GM19328 (cell line): ENCODE measurements around the gene KRT71.

Experiments
- ATAC-seq: cut with Tn5 transposase; IDR thresholded peaks from one replicate; pipeline ENCODE4 v1.9.1; 2021; ENCODE audit warnings: mild to moderate bottlenecking, moderate library complexity; ENCODE audit not compliant: unreplicated experiment

Gene KRT71

GRCh38 chr12:52575948-52576347 lies 23.0 kb upstream of the KRT71 start:
- no peak for ATAC-seq

DNA sequence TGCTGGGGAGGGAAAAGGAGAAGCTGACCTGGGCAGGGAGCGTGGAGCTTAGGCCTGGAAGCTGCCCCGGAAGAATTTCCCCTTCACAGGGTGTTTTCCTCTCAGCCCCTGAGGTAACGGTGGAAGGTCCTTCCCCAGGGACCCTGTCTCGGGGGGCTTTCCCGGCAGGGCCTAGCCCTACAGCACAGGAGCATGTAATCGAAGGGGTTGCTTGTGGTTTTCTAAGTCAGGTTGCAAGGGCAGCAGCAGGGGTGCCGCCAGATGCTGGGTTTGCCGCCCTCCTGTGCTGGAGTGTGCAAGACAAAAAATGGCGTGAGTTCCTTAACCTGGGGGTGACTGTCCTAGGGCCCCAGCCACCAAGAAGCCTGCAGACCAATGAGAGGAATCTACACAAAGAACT lies 22.3 kb upstream of the KRT71 start:
- no peak for ATAC-seq

- ATAC-seq: no peak
Observed at GRCh38 chr12:52573743-52574142, 20.8 kb upstream of the KRT71 start, which contains the start of gene KRT74. Gene KRT74 (minus strand): TSS chr12:52573843. CDS start chr12:52573777, 66 bp downstream.

DNA sequence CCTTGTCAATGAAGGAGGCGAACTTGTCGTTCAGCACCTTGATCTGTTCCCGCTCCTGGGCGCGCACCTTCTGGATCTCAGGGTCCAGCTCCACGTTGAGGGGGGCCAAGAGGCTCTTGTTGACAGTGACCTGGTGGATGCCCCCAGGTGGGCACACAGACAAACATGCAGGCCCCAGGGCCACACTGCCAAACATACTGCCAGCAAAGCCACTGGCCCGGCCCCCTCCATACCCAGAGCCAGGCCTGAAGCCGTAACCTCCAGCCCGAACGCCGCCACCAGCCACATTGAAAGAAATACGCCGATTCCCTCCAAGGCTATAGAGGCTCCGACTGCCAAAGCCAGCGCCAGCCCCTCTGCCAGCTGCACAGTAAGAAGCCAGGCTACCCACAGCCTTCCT lies 20.4 kb upstream of the KRT71 start:
- no peak for ATAC-seq

DNA sequence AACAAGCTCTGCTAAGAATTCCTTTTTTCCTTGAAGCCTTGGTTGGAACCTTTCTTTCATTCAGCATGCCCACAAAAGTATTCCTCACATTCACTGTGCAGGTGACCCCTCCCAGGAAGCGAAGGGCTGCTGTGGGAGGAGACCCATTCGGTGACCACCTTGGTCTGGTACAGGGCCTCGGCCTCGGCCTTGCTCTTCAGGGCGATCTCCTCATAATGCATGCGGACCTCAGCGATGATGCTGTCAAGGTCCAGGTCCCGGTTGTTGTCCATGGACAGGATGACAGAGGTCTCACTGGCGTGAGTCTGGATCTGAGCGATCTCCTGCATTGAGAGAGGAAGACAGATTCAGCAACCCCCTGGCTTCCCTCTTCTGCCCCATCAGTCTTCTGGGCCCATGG lies 17.6 kb upstream of the KRT71 start:
- ATAC-seq: no peak

- ATAC-seq: no peak
Observed at GRCh38 chr12:52568111-52568510, 15.2 kb upstream of the KRT71 start.

GRCh38 chr12:52566847-52567291 lies 13.9 kb upstream of the KRT71 start:
- no peak for ATAC-seq

DNA sequence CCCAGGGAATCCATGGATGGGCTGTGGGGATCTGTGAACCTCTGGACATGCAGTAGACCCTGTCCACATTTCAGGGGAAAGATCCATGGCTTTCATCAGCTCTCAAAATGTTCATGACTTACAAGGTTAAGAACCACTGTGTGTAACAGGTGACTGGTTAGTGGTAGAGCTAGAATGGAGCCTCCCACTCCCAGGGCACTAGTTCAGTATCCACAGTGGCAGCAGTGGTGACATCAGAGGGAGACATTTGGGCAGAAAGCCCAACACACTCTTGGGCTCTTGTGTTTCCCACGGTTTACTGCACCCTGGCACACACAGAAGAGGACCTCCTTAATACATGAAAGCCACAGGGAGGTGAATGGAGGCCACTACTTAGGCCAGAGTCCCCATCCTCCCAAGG lies 11.6 kb upstream of the KRT71 start:
- no peak for ATAC-seq

DNA sequence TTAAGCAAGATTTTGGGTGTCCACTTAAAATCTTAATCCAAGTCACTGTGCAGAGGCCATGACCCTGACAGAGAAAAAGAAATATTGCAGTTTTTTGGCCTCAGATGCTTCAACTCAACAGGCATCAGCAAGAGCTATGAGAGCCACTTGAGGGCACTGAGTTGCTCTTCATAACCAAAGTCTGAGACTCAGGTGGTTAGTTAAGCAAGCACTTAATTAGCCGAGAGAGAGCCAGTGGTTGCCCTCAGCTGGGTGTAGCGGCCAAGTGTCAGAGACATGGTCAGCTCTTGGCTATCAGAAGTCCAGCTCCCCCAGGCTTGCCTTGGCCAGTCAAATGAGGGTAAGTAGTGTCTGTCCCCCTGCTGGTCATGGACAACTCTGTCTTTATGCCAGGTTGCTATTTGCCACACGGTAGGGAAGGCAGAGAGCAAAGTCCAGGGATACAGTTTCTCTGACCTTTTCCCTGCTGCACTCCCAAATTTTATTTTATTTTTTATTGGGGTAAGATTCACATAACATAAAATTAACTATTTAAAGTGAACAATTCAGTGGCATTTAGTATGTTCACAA lies 9.0 kb upstream of the KRT71 start:
- ATAC-seq: no peak

- no peak for ATAC-seq
Observed at GRCh38 chr12:52559979-52560378, 7.0 kb upstream of the KRT71 start.

DNA sequence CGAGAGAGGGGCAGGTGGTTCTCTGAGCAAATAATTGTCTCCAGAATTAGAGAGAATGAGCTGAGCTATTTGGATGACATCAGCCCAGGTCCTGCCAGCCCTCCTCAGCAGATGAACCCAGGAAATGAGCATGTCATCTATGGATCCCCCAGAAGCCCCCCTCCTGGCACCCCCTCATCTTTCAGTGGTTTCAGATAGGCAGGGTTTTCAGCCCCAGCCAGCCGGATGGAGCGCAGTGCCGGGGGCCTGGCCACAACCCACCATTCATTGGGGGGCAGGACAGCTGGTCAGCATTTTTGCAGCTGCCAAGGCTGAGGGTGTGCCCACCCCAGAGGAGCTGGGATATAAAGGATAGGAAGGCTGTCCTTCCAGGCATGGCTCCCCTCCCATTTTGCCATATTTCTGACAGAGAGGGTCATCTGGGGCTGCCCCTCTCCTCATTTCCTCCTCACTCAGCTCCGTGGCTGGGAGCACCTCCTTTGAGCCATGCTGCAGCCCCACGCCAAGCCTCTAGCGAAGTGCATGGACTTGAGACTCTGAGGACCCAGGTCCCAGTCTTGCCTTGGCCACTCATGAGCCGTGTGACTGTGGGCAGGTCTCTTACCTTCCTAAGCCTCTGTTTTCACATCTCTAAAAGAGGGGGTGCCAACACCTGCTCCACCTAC lies 6.0 kb upstream of the KRT71 start:
- no peak for ATAC-seq

DNA sequence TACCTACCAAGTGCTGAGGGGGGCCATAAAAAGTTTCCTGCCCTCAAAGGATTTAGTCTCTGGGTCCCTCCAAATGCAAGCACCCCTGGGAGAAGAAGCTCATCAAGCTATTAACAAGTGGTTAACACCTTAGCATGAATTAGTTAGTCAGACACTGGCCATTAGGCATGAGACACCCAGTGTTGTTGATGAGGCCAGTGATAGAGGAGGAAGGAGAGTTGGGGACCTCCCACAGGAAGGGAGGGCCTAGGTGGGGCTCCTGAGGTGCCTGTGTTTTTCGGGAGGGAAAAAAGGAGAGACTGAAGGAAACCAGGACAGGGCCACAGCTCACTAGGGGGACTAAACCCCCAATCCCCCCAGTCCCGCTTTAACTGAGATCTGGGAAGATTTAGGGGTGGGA lies 4.5 kb upstream of the KRT71 start:
- ATAC-seq: no peak

- ATAC-seq: no peak
Observed at GRCh38 chr12:52555577-52555976, 2.6 kb upstream of the KRT71 start.

DNA sequence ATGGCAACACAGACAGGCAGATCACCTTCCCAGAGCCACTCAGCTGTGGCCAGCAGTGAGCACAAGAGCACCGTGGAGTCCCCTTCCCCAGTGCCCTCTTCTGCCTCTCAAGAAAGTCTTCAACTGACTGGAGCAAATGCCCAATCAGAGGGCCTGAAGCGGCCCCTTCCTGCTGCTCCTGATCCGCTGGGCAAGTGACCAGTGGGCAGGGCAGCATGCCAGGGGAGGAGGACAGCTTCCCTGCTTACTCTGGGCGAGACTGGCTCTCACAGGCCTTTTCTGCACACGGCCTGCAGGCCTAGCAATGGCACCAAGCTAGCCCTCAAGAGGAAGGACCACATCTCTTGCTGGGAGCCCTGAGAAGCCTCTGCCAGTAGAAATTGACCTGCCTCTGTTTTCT lies 890 bp downstream of the KRT71 start:
- no peak for ATAC-seq

- no peak for ATAC-seq
Observed at GRCh38 chr12:52551216-52551865, 1.6 kb downstream of the KRT71 start.

DNA sequence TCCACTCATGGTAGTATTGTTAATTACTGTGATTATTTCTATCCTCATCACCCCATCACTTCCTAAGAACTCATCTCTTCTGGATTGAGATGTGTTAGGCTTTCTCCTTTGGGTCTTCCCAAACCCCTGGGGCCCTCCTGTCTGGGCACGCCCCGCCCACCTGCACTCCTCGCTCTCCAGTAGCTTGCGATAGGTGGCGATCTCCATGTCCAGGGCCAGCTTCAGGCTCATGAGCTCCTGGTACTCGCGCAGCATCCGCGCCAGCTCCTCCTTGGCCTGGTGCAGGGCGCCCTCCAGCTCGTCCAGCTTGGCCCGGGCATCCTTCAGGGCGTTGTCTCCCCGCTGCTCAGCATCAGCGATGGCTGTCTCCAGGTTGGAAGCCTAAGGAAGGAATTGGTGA lies 6.8 kb downstream of the KRT71 start:
- no peak for ATAC-seq

DNA sequence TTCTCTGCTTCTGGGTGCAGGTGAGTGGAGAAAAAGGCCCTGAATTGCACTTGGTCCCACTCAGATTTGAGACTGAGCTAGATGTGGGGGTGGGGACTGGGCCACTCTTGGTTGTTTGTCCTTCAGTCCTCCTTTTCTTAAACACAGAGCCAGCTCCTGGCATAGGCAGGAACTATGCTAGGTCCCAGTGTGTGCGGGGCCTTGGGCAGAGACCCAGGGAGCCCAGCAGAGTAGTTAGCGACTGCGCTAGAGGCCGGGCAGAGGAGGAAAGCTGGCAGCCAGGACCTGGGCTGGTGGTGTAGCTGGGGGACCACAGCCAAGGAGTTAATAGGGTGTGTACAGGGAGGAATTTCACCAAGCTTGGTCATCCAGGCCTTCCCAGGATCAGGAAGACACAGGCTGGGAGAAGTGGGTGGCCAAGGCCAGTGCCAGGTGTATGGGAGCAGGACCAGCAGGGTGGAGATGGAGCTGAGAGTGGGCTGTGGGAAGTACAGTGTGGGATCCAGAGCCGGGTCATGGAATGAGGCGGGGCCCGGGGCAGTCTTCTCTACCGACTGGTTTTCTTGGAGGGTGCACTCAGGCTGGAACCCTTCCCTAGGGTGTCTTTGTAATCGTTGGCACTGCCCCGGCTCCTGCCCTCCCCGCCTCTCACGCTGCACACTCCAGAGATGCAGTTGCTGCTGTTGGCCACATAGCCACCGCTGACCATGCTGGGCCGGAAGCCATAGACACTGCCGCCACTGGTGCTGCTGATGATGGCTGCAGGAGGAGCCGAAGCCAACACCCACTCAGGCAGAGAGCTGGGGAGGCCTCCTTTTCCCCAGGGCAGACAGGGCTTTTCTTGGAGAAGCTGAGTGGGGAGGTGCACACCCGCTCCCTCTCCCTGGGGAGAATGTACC lies 8.7 kb downstream of the KRT71 start:
- ATAC-seq: no peak

DNA sequence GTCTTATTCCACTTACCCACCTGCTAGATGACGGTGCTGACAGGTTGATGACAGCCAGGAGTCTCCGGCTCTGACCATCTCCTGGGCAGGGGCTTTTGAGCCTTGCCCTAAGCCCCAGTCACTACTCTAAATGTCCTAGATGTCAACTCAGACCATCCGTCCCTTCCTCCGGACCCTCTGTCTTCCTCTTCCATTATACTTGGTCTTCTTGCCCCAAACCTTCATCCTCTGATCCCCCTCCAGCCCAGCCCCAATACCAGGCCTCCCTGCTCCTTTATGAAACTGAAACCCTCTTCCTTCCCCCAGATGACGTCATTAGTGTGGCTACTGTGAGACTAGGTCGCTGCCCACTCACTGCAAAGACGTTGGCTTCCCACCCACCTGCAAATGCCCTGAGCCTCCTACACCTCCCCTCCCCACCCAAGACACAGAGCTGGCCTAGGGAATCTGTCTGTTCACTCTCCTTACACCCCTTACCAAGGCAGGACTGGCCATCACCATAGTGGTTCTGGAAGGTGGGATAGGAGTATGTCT lies 10.1 kb downstream of the KRT71 start:
- ATAC-seq: no peak

DNA sequence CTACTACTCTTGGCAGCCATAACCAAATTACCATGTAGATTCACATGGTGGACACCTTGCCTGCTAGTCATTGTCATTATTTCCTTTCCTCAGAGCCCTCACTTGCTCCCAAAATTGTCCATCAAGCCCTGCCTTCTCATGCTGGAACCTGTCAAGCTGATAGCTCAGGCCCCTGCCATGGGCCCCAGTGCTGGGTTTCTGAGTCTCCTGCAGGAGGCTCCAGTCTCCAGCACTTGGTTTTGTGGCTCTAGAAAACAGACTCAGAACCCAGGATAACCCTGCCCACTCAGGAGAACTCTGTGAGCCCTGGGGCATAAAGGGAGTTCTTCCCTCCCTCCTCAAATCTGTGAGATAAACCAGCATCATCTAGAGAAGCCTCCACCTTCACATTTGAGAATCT lies 10.8 kb downstream of the KRT71 start:
- no peak for ATAC-seq

DNA sequence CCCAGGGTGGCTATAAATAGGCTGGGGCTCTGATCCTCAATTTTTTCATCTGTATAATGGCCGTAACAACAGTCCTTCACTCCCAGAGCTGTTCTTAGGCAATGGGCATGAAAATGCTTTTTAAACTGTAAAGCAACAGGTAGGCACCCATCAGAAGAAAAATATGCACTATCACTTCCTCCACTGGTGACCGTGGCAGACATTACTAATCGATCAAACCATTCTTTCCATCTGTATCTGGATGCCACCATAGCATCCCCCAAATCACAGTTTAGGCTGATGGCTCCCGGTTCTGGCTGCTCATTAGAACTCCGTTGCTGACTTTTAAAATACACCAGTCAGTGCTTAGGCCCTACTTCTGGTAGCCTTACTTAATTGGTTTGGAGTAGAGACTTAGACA lies 11.2 kb downstream of the KRT71 start:
- no peak for ATAC-seq

DNA sequence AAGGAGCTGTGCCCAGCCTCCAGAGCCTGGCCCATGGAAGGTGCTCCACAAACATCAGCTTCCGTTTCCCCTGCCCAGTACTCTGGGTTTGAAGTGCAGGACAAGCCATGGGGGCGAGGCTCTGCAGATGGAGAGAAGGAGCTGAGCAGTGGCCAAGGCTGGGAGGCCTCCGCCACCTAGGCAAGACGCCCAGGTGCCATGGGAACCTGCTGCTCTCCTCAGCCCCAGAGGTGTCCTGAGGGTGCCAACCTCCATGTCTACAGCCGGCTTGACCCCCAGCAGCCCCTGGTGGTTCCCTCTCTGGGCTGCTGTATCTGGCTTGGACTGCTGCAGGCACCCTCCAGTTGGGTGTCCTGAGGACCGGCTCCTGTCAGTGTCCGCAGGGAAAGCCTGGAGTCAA lies 12.4 kb downstream of the KRT71 start:
- ATAC-seq: no peak
